ENCODE measurements around the gene SMIM5. TPM values are rescaled to one million over a fixed set of nuclear protein-coding genes. Genes with fewer than 3 reads are reported as not detected.

The SMIM5 gene
- total RNA-seq, 2 experiments from 2014 or later: 0.06 TPM; not detected in 1

DNA sequence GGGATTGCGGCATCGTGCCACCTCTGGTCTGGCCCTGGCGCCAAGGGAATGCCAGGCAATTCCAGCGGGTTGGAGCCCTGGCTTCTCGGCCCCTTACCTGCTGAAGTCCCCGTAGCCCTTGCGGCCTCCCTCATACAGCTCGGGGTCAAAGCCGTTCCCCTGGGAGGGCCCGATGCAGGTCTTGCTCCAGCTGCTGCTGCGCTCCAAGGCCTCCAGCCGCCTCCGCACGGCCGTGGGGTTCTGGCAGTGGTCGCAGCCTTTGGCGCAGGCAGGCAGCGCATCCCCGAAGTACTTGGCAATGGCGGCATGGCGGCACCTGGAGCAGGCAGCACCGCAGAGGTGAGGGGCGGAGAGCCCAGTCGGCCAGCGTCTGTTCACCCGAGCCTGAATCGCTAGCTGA is 1.9 kb upstream of the SMIM5 start:
- Histone ChIP-seq H3K4me1 (ENCODE audit: insufficient read depth, low read length, poor library complexity, severe bottlenecking) (peaks cover 30% of the 10 kb centered on the region), H3K9me3 (ENCODE audit: low read length) (no peaks in the 10 kb centered on the region), H3K36me3 (ENCODE audit: insufficient read depth, low read length) (peaks cover 22% of the 10 kb centered on the region; the same call in 1 of the 2 replicates), H4K20me1 (ENCODE audit: insufficient read depth, low read length) (no peaks in the 10 kb centered on the region), H3K79me2 (ENCODE audit: insufficient read depth, low read depth, low read length) (no peaks in the 10 kb centered on the region), H3K4me2 (ENCODE audit: low read length) (no peak overlapping the region), H2AFZ (ENCODE audit: low read length) (no peak overlapping the region), H3K9me2 (ENCODE audit: insufficient read depth, low read length) (no peaks in the 10 kb centered on the region), H3K27ac (ENCODE audit: low read depth, low read length, poor library complexity, severe bottlenecking) (no peak overlapping the region), H3K4me3 (ENCODE audit: low read depth, low read length, poor library complexity, severe bottlenecking) (no peak overlapping the region)
- no TSS peak for BruUV-seq (replicated peaks)
- intact Hi-C loops (cut with micrococcal nuclease; ENCODE audit: unreplicated experiment): loop anchor here (5.0 kb wide), 1 partner anchor 36 kb away; the partner anchor contains the start of genes RECQL5 and SAP30BP
- CTCF ChIA-PET (ENCODE audit: unreplicated experiment): interaction anchor here (1.3 kb wide), 1 partner anchor 117 kb away, joined by 3 read pairs; no protein-coding TSS in a partner anchor
- TF ChIP-seq EZH2phosphoT487 (IDR thresholded peaks at IDR 0.05; ENCODE audit: borderline replicate concordance, low read depth, low read length): no peak
- TF ChIP-seq, protein P1, sequence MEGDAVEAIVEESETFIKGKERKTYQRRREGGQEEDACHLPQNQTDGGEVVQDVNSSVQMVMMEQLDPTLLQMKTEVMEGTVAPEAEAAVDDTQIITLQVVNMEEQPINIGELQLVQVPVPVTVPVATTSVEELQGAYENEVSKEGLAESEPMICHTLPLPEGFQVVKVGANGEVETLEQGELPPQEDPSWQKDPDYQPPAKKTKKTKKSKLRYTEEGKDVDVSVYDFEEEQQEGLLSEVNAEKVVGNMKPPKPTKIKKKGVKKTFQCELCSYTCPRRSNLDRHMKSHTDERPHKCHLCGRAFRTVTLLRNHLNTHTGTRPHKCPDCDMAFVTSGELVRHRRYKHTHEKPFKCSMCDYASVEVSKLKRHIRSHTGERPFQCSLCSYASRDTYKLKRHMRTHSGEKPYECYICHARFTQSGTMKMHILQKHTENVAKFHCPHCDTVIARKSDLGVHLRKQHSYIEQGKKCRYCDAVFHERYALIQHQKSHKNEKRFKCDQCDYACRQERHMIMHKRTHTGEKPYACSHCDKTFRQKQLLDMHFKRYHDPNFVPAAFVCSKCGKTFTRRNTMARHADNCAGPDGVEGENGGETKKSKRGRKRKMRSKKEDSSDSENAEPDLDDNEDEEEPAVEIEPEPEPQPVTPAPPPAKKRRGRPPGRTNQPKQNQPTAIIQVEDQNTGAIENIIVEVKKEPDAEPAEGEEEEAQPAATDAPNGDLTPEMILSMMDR (conservative IDR thresholded peaks at IDR 0.05; ENCODE audit: low read length): no peak
- POLR2A ChIA-PET: no interaction called here
- DNase-seq (ENCODE audit: low spot score): no peak

DNA sequence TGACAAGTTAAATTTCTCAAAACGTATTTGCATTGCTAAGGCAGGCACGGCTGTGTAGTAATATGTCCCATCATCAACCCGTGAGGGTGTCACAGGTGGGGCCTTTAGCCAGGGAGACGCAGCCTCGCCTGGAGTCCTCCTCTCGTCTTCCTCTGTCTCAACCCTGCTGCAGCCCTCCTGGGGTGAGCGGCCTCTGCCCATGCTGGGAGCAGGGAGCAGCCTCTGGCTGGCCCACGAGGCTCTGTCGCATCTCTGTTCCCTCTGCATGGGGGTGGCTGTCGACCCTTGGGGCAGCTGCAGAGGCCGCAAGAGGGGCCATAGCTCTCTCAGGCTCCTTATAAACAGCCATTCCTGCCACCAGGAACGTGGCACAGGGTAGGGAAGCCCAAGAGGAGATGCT is 806 bp upstream of the SMIM5 start:
- intact Hi-C loops (cut with micrococcal nuclease; ENCODE audit: unreplicated experiment): loop anchor here (5.0 kb wide), 1 partner anchor 35 kb away; the partner anchor contains the start of genes RECQL5 and SAP30BP
- CTCF ChIA-PET (ENCODE audit: unreplicated experiment): interaction anchor here (0.6 to 2.4 kb wide), 13 partner anchors 12 to 284 kb away, joined by 3 to 35 read pairs (median 4); partner anchors contain the start of gene ITGB4
- peaks cover 22% of the 10 kb centered on the region for H3K4me1 ChIP-seq (ENCODE audit: insufficient read depth, low read length, poor library complexity, severe bottlenecking)
- no peaks in the 10 kb centered on the region for H3K79me2 ChIP-seq (ENCODE audit: insufficient read depth, low read depth, low read length)
- no peaks in the 10 kb centered on the region for H3K9me3 ChIP-seq (ENCODE audit: low read length)
- H2AFZ ChIP-seq (ENCODE audit: low read length): no peak overlapping the region
- BruUV-seq (replicated peaks): no TSS peak
- DNase-seq (ENCODE audit: low spot score): no peak
- H3K27ac ChIP-seq (ENCODE audit: low read depth, low read length, poor library complexity, severe bottlenecking): no peak overlapping the region
- H3K36me3 ChIP-seq (ENCODE audit: insufficient read depth, low read length): peaks cover 22% of the 10 kb centered on the region; the same call in 1 of the 2 replicates
- H3K9me2 ChIP-seq (ENCODE audit: insufficient read depth, low read length): no peaks in the 10 kb centered on the region
- no peaks in the 10 kb centered on the region for H4K20me1 ChIP-seq (ENCODE audit: insufficient read depth, low read length)
- H3K4me2 ChIP-seq (ENCODE audit: low read length): no peak overlapping the region
- no peak for TF ChIP-seq EZH2phosphoT487 (IDR thresholded peaks at IDR 0.05; ENCODE audit: borderline replicate concordance, low read depth, low read length)
- TF ChIP-seq, protein P1 (conservative IDR thresholded peaks at IDR 0.05; ENCODE audit: low read length): no peak
- H3K4me3 ChIP-seq (ENCODE audit: low read depth, low read length, poor library complexity, severe bottlenecking): no peak overlapping the region
- POLR2A ChIA-PET: interaction anchor here (1.0 to 2.0 kb wide), 4 partner anchors 30 to 147 kb away, joined by 4 to 5 read pairs (median 5); a partner anchor contains a TSS

All from OCI-LY7 (cell line).